ENCODE measurements around the gene ASB6. TPM values are rescaled to one million over a fixed set of nuclear protein-coding genes. Genes with fewer than 3 reads are reported as not detected.

ASB6 gene
- total RNA-seq, 1 experiment from 2014 or later = 17.4 TPM

GRCh38 chr9:129685220-129685932 lies 43.4 kb upstream of the ASB6 start:
- H3K4me1 Mint-ChIP-seq (ENCODE audit: low read depth, unreplicated experiment) = no peaks in the 10 kb centered on the region
- intact Hi-C loops (cut with micrococcal nuclease; ENCODE audit: unreplicated experiment) = no loop called here
- no peak for DNase-seq
- Histone ChIP-seq H3K9me3 (no peaks in the 10 kb centered on the region), H3K4me1 (peaks cover 9% of the 10 kb centered on the region; the same call in 1 of the 2 replicates), H3K4me3 (ENCODE audit: low read depth, low read length) (no peak overlapping the region), H3K27me3 (replicated peaks; ENCODE audit: control insufficient read depth, insufficient read depth, low read length) (no peaks in the 10 kb centered on the region), H3K36me3 (ENCODE audit: control insufficient read depth, insufficient read depth, low read length) (no peaks in the 10 kb centered on the region)
- no peaks in the 10 kb centered on the region for H3K27me3 Mint-ChIP-seq (ENCODE audit: insufficient read depth, unreplicated experiment)
- no TSS peak for BruUV-seq (replicated peaks)
- ChIA-PET CTCF (no interaction called here), POLR2A (no interaction called here)
- H3K36me3 Mint-ChIP-seq (ENCODE audit: insufficient read depth, unreplicated experiment) = no peaks in the 10 kb centered on the region
- no peak for TF ChIP-seq CTCF (IDR thresholded peaks at IDR 0.05; ENCODE audit: insufficient read depth in 1 of 2, low read depth in 1 of 2, low read length in 1 of 2, severe bottlenecking in 1 of 2, unreplicated experiment in 1 of 2)
- no peak overlapping the region for H3K4me3 Mint-ChIP-seq (ENCODE audit: unreplicated experiment)
- no peaks in the 10 kb centered on the region for H3K9me3 Mint-ChIP-seq (ENCODE audit: unreplicated experiment)
- no peak overlapping the region for H3K27ac Mint-ChIP-seq (ENCODE audit: unreplicated experiment)

GRCh38 chr9:129682381-129682780 lies 40.4 kb upstream of the ASB6 start:
- Mint-ChIP-seq H3K9me3 (ENCODE audit: unreplicated experiment) (no peaks in the 10 kb centered on the region), H3K4me3 (ENCODE audit: unreplicated experiment) (no peak overlapping the region), H3K27me3 (ENCODE audit: insufficient read depth, unreplicated experiment) (peaks cover 2% of the 10 kb centered on the region), H3K27ac (ENCODE audit: unreplicated experiment) (no peak overlapping the region), H3K36me3 (ENCODE audit: insufficient read depth, unreplicated experiment) (no peaks in the 10 kb centered on the region), H3K4me1 (ENCODE audit: low read depth, unreplicated experiment) (no peaks in the 10 kb centered on the region)
- Histone ChIP-seq H3K4me1 (peaks cover 9% of the 10 kb centered on the region; the same call in 1 of the 2 replicates), H3K4me3 (ENCODE audit: low read depth, low read length) (no peak overlapping the region), H3K27me3 (replicated peaks; ENCODE audit: control insufficient read depth, insufficient read depth, low read length) (no peaks in the 10 kb centered on the region), H3K36me3 (ENCODE audit: control insufficient read depth, insufficient read depth, low read length) (no peaks in the 10 kb centered on the region), H3K9me3 (no peaks in the 10 kb centered on the region)
- DNase-seq = no peak
- intact Hi-C loops (cut with micrococcal nuclease; ENCODE audit: unreplicated experiment) = no loop called here
- no peak for TF ChIP-seq CTCF (IDR thresholded peaks at IDR 0.05; ENCODE audit: insufficient read depth in 1 of 2, low read depth in 1 of 2, low read length in 1 of 2, severe bottlenecking in 1 of 2, unreplicated experiment in 1 of 2)
- ChIA-PET POLR2A (interaction anchor here (0.5 kb wide), 1 partner anchor 818 kb away, joined by 3 read pairs; no protein-coding TSS in a partner anchor), CTCF (no interaction called here)
- BruUV-seq (replicated peaks) = no TSS peak

GRCh38 chr9:129681924-129682323 lies 40.0 kb upstream of the ASB6 start:
- no peak overlapping the region for H3K27ac Mint-ChIP-seq (ENCODE audit: unreplicated experiment)
- POLR2A ChIA-PET = interaction anchor here (0.5 kb wide), 1 partner anchor 818 kb away, joined by 3 read pairs; no protein-coding TSS in a partner anchor
- no peaks in the 10 kb centered on the region for H3K36me3 Mint-ChIP-seq (ENCODE audit: insufficient read depth, unreplicated experiment)
- no peaks in the 10 kb centered on the region for H3K27me3 ChIP-seq (replicated peaks; ENCODE audit: control insufficient read depth, insufficient read depth, low read length)
- CTCF ChIA-PET = no interaction called here
- DNase-seq = no peak
- no TSS peak for BruUV-seq (replicated peaks)
- no peaks in the 10 kb centered on the region for H3K9me3 ChIP-seq
- no peak overlapping the region for H3K4me3 Mint-ChIP-seq (ENCODE audit: unreplicated experiment)
- H3K4me3 ChIP-seq (ENCODE audit: low read depth, low read length) = no peak overlapping the region
- no peaks in the 10 kb centered on the region for H3K4me1 Mint-ChIP-seq (ENCODE audit: low read depth, unreplicated experiment)
- no peak for TF ChIP-seq CTCF (IDR thresholded peaks at IDR 0.05; ENCODE audit: insufficient read depth in 1 of 2, low read depth in 1 of 2, low read length in 1 of 2, severe bottlenecking in 1 of 2, unreplicated experiment in 1 of 2)
- H3K27me3 Mint-ChIP-seq (ENCODE audit: insufficient read depth, unreplicated experiment) = peaks cover 2% of the 10 kb centered on the region
- intact Hi-C loops (cut with micrococcal nuclease; ENCODE audit: unreplicated experiment) = no loop called here
- peaks cover 9% of the 10 kb centered on the region; the same call in 1 of the 2 replicates for H3K4me1 ChIP-seq
- H3K36me3 ChIP-seq (ENCODE audit: control insufficient read depth, insufficient read depth, low read length) = no peaks in the 10 kb centered on the region
- no peaks in the 10 kb centered on the region for H3K9me3 Mint-ChIP-seq (ENCODE audit: unreplicated experiment)

Measured in Caco-2 (cell line).